Endothelial cell of umbilical vein (primary cell): ENCODE results near the gene UCKL1. TPM values are rescaled to one million over a fixed set of nuclear protein-coding genes. Genes with fewer than 3 reads are reported as not detected.
A peak's percentile ranks its signal among the peaks of the same experiment; 100 is the strongest.

ENCODE experiments used
- BruUV-seq: library from RNA; stranded (reverse); fragments of 400-500 nt; replicated peaks from 2 replicates; lab custom pipeline; 2021; lab: Mats Ljungman, UMichigan
- CTCF ChIA-PET: fragments of 300-600, 350-600 bp; sonication (Branson Sonifier 250); formaldehyde crosslinking; loops from one replicate; lab custom pipeline; 2021; ENCODE audit warnings: antibody characterized with exemption, inconsistent platforms; lab: Charles Lee
- POLR2A ChIA-PET: fragments of 300-600, 350-600 bp; sonication (Branson Sonifier 250); formaldehyde crosslinking; loops from one replicate; lab custom pipeline; 2021; ENCODE audit warnings: antibody characterized with exemption, inconsistent platforms; lab: Charles Lee
- DNase-seq: peaks from one replicate; pipeline ENCODE4 v3.0.0-alpha.2; 2011; ENCODE audit warnings: low read depth, low spot score
- FAIRE-seq: peaks from 2 replicates; lab custom pipeline; 2011; peaks lifted over from hg19 to GRCh38; lab: Jason Lieb, UNC
- H2AFZ ChIP-seq: 2 replicates; pipeline ENCODE4 v1.6.0; 2012; ENCODE audit warnings: low read depth, low read length, control low read depth, inconsistent platforms
- H3K27ac ChIP-seq: 2 replicates; pipeline ENCODE4 v1.5.1; 2011; ENCODE audit warnings: low read depth, mild to moderate bottlenecking, control low read depth, low read length, moderate library complexity; ENCODE audit not compliant: insufficient read depth
- H3K27me3 ChIP-seq, 2 experiments: 2 replicates each; pipeline versions ENCODE4 v1.6.0 to v1.6.1; 2011; ENCODE audit warnings: low read length in 2 of 2, mixed read lengths in 1 of 2; ENCODE audit not compliant: control insufficient read depth in 2 of 2, insufficient read depth in 2 of 2
- H3K36me3 ChIP-seq, 2 experiments: 2 replicates in 1 of 2; 3 replicates in 1 of 2; pipeline ENCODE4 v1.5.1; 2011; ENCODE audit warnings: low read length in 2 of 2, mild to moderate bottlenecking in 1 of 2, moderate library complexity in 1 of 2; ENCODE audit not compliant: control insufficient read depth in 2 of 2, insufficient read depth in 2 of 2; ENCODE audit errors: extremely low read depth in 1 of 2
- H3K4me1 ChIP-seq: 3 replicates; pipeline ENCODE4 v1.5.1; 2011; ENCODE audit warnings: mild to moderate bottlenecking, low read length; ENCODE audit not compliant: control insufficient read depth, insufficient read depth; ENCODE audit errors: extremely low read depth
- H3K4me2 ChIP-seq: 2 replicates; pipeline ENCODE4 v1.6.1; 2011; ENCODE audit warnings: low read length, control low read depth, mixed read lengths; ENCODE audit not compliant: insufficient read depth
- H3K4me3 ChIP-seq, 3 experiments: fragments of 200-600 bp in 1 of 3; sonication (generic), shearing (Covaris generic) in 1 of 3; replicated peaks in 1 of 3; 2 replicates each; pipeline ENCODE4 v1.5.1; 2011 to 2016; ENCODE audit warnings: control low read depth in 3 of 3, low read length in 3 of 3, mild to moderate bottlenecking in 2 of 3, inconsistent platforms in 1 of 3, low read depth in 1 of 3, moderate library complexity in 1 of 3; ENCODE audit not compliant: insufficient read depth in 1 of 3
- H3K79me2 ChIP-seq: 2 replicates; pipeline ENCODE4 v1.6.0; 2012; ENCODE audit warnings: low read length, inconsistent platforms; ENCODE audit not compliant: control insufficient read depth, insufficient read depth
- H3K9ac ChIP-seq: replicated peaks from 2 replicates; pipeline ENCODE3; 2011; ENCODE audit warnings: low read length, control low read depth; ENCODE audit not compliant: insufficient read depth; ENCODE audit errors: extremely low read depth
- H3K9me1 ChIP-seq: replicated peaks from 3 replicates; pipeline ENCODE4 v1.6.0; 2011; ENCODE audit warnings: mild to moderate bottlenecking, low read length; ENCODE audit not compliant: control insufficient read depth, insufficient read depth; ENCODE audit errors: extremely low read depth
- H3K9me3 ChIP-seq: replicated peaks from 2 replicates; pipeline ENCODE4 v1.5.1; 2012; ENCODE audit warnings: low read length, inconsistent platforms; ENCODE audit not compliant: control insufficient read depth, insufficient read depth
- H4K20me1 ChIP-seq: replicated peaks from 2 replicates; pipeline ENCODE3; 2011; ENCODE audit warnings: mild to moderate bottlenecking, low read length; ENCODE audit not compliant: control insufficient read depth, insufficient read depth; ENCODE audit errors: extremely low read depth
- CTCF ChIP-seq, 2 donors: IDR thresholded peaks; 1 replicate in 1 of 2; 2 replicates in 1 of 2; pipeline ENCODE4 v1.5.1; 2011; ENCODE audit warnings: low read length in 2 of 2, mild to moderate bottlenecking in 2 of 2, moderate library complexity in 2 of 2, control low read depth in 1 of 2, inconsistent platforms in 1 of 2, low read depth in 1 of 2; ENCODE audit not compliant: insufficient read depth in 1 of 2; ENCODE audit errors: extremely low read depth in 1 of 2
- EZH2 ChIP-seq: IDR thresholded peaks from 2 replicates; pipeline ENCODE4 v1.6.1; 2012; ENCODE audit warnings: borderline replicate concordance, low read depth, mild to moderate bottlenecking, moderate library complexity, low read length, inconsistent platforms; ENCODE audit not compliant: severe bottlenecking
- FOS ChIP-seq: IDR thresholded peaks from 2 replicates; pipeline ENCODE4 v1.6.1; 2011; ENCODE audit warnings: mild to moderate bottlenecking, low read length, moderate library complexity, borderline replicate concordance; ENCODE audit not compliant: insufficient read depth
- GATA2 ChIP-seq: IDR thresholded peaks from 2 replicates; pipeline ENCODE4 v1.7.0; 2011; ENCODE audit warnings: low read depth, mild to moderate bottlenecking, moderate library complexity, mixed read lengths, low read length; ENCODE audit not compliant: insufficient read length, insufficient read depth
- JUN ChIP-seq: IDR thresholded peaks from 2 replicates; pipeline ENCODE4 v1.6.1; 2011; ENCODE audit warnings: borderline replicate concordance, low read depth; ENCODE audit not compliant: insufficient read length, insufficient read depth
- MAX ChIP-seq: IDR thresholded peaks from 2 replicates; pipeline ENCODE4 v1.6.1; 2011; ENCODE audit not compliant: insufficient read depth, insufficient read length
- MYC ChIP-seq: IDR thresholded peaks from one replicate; pipeline ENCODE4 v1.6.1; 2011; ENCODE audit warnings: mild to moderate bottlenecking, low read depth, low read length
- POLR2A ChIP-seq: IDR thresholded peaks from 2 replicates; pipeline ENCODE4 v1.6.1; 2012; ENCODE audit warnings: low read depth, mild to moderate bottlenecking, control low read depth, low read length
- POLR2AphosphoS5 ChIP-seq: IDR thresholded peaks from 2 replicates; pipeline ENCODE4 v1.6.1; 2012; ENCODE audit warnings: low read depth, mild to moderate bottlenecking, control low read depth, low read length, moderate library complexity; ENCODE audit not compliant: insufficient read depth
- dilution Hi-C: fragments of 300-500 bp; cut with MboI; formaldehyde crosslinking; loops from one replicate; pipeline ENCODE4 v1.15.0; 2019; ENCODE audit warnings: low sequenced_read_pairs; ENCODE audit not compliant: extremely low pct_ligation_motif_present
- intact Hi-C: fragments of 100-400 bp; cut with micrococcal nuclease; formaldehyde crosslinking; loops from one replicate; pipeline ENCODE4 v1.10.0; 2022
- polyA plus RNA-seq, 4 experiments: library from polyadenylated mRNA; depleted of rRNA in 3 of 4; stranded (reverse) in 3 of 4; unstranded in 1 of 4; fragments of >200 nt; gene quantifications; 2 replicates each; pipeline versions ENCODE4 v1.2.1 to v1.2.3, GENCODE V29; 2011 to 2012; ENCODE audit warnings: missing spikeins in 1 of 4
- total RNA-seq: library from RNA; stranded (reverse); gene quantifications from 2 replicates; pipeline ENCODE4 v1.2.3, GENCODE V29; 2021

UCKL1 gene
- total and polyA plus RNA-seq, 2 donors (not counting 3 experiments of a cell fraction or from before 2014, with no cell fraction given), result 51.1 to 78.8 TPM

GRCh38 chr20:63979557-63980316 lies 23.5 kb upstream of the UCKL1 start, which contains the start of gene SAMD10:
Gene SAMD10 (minus strand): TSS chr20:63979642. CDS start chr20:63979467, 175 bp downstream.
- CTCF ChIA-PET, result interaction anchor here (0.6 to 4.2 kb wide), 25 partner anchors 11 to 484 kb away, joined by 3 to 34 read pairs (median 5); partner anchors contain the start of genes OPRL1, PPDPF, PTK6 and RGS19
- peaks cover 20% of the 10 kb centered on the region for H3K4me1 ChIP-seq
- no peaks in the 10 kb centered on the region for H3K27me3 ChIP-seq
- POLR2A ChIA-PET, result no interaction called here
- H3K4me3 ChIP-seq, result peak within 1 kb of the TSS; percentile 27 to 40 (median 30)
- TF ChIP-seq JUN (no peak), CTCF (IDR thresholded peaks at IDR 0.05; ENCODE audit: extremely low read depth in 1 of 2, insufficient read depth in 1 of 2, low read depth in 1 of 2, low read length in 2 of 2) (peak in 1 of 2 donors; percentile 17), FOS (no peak)
- H3K4me2 ChIP-seq, result peak within 1 kb of the TSS; percentile 51
- dilution Hi-C loops (no loop called here), intact Hi-C loops (no loop called here)
- no TSS peak for BruUV-seq
- H2AFZ ChIP-seq, result peak within 1 kb of the TSS; percentile 36
- no peak within 1 kb of the TSS for H3K9ac ChIP-seq
- FAIRE-seq (no peak), DNase-seq (peak; percentile 35)
- no peak within 1 kb of the TSS for H3K27ac ChIP-seq
- peaks cover 16% of the 10 kb centered on the region for H3K79me2 ChIP-seq
- H4K20me1 ChIP-seq, result no peaks in the 10 kb centered on the region
- peaks cover 3 to 5% of the 10 kb centered on the region in 2 experiments for H3K36me3 ChIP-seq
- no peaks in the 10 kb centered on the region for H3K9me3 ChIP-seq
- no peaks in the 10 kb centered on the region for H3K9me1 ChIP-seq

- FAIRE-seq (no peak), DNase-seq (no peak)
- Histone ChIP-seq H3K36me3 (peaks cover 0 to 2% of the 10 kb centered on the region in 2 experiments), H3K79me2 (peaks cover 16% of the 10 kb centered on the region), H3K9me3 (no peaks in the 10 kb centered on the region), H3K4me1 (peaks cover 20% of the 10 kb centered on the region), H4K20me1 (no peaks in the 10 kb centered on the region), H3K4me2 (peak overlapping the region; percentile 31), H3K27me3 (no peaks in the 10 kb centered on the region), H3K9ac (no peak overlapping the region), H3K27ac (no peak overlapping the region), H2AFZ (peak overlapping the region; percentile 36), H3K4me3 (peak overlapping the region; percentile 19 to 40 (median 27)), H3K9me1 (no peaks in the 10 kb centered on the region)
- no TSS peak for BruUV-seq
- intact Hi-C loops, result no loop called here
- TF ChIP-seq GATA2 (no peak), MYC (no peak), POLR2AphosphoS5 (no peak), POLR2A (no peak), EZH2 (no peak), MAX (no peak), JUN (no peak), FOS (no peak), CTCF (IDR thresholded peaks at IDR 0.05; ENCODE audit: extremely low read depth in 1 of 2, insufficient read depth in 1 of 2, low read depth in 1 of 2, low read length in 2 of 2) (no peak)
- ChIA-PET CTCF (interaction anchor here (0.6 to 4.2 kb wide), 15 partner anchors 17 to 483 kb away, joined by 3 to 34 read pairs (median 6); partner anchors contain the start of genes HELZ2, OPRL1, PTK6 and RGS19), POLR2A (no interaction called here)
- dilution Hi-C loops, result no loop called here
Measured at GRCh38 chr20:63979229-63979556, 23.0 kb upstream of the UCKL1 start.
